HG02870 (cell line): Measurements from ENCODE around the gene RAB3C.
A peak's percentile ranks its signal among the peaks of the same experiment; 100 is the strongest.

Source experiments
- ATAC-seq: cut with Tn5 transposase; IDR thresholded peaks from one replicate; pipeline ENCODE4 v1.9.1; 2021; ENCODE audit warnings: mild to moderate bottlenecking, moderate library complexity; ENCODE audit not compliant: unreplicated experiment

RAB3C gene

DNA sequence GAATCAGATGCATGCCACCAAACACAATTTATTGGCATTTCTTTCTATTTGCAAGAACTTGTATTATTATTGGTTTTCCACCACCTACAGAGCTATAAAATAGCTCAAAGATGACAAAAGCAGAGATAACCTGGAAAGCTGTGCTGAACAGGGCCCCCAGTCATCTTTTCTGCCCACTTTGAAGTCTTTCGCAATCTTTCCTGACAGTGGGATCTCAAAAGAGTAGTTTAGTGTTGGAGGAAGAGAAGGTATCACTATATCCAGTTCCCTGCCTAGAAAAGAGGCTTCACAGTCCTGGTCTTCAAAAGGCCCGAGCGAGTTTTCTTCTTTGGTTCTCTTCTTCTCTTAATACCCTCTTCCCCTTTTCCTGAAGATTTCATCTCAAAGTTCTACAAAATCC is 231.0 kb downstream of the RAB3C start:
- ATAC-seq: no peak

DNA sequence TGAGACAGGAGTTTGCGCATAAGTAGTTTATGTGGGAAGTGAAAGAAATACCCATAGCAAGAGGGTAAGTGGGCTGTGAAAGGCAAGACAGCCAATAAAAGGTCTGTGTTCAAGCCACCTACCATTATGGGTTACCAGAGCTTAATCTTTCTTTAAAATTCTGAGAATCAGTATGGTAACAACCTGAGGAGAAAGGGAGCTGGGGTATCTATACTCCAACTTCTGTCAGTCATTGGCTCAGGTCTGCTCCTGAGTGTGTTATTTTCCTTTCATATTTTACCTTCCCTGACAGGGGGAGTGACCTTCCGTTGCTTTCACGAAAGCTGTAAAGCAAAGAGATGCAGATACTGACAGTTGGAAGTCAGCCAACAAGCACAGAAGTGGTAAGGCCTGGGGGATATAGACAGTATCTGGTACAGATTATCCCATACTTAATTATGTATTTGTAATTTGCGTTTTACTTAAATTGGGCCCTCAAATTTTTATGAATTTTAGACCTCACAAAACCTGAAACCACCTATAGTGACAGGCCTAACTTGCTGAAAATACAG is 233.4 kb downstream of the RAB3C start:
- no peak for ATAC-seq

DNA sequence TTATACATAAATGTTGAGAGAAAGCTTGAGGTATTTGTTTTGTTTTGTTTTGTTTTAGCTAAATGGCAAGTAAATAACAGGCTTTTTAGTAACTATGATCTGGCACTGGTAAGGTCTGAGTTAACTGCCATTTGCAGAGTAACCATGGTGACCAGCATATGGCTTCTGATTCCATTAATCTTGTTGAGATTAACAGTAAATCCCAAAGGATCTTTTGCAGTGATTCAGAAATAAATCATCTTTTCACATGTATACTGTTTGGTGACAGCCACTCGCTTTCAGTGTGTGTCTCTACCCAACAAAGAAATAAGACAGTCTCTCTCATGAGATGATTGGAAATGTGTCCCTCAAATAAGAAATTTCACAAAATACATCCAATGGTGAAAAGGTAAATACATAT is 235.6 kb downstream of the RAB3C start:
- no peak for ATAC-seq

DNA sequence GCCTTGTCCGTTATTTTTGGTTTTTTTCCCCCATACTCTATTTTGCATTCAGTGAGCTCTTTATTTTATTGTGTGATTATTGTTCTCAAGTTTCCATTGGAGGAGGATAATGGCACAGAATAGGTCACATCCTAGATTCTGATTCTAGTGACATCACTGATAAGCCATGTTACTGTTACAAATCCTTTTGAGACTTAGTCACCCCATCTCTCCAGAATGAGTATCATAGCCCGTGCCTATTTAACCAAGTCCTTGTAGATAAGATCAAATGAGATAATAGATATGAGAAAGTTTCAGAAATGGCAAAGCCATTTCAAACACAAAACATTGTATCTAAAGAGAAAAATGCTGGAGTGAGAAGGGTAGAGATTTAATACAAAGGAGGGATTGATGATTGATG is 242.6 kb downstream of the RAB3C start:
- no peak for ATAC-seq

GRCh38 chr5:58825899-58826298 is 243.0 kb downstream of the RAB3C start:
- ATAC-seq: no peak

DNA sequence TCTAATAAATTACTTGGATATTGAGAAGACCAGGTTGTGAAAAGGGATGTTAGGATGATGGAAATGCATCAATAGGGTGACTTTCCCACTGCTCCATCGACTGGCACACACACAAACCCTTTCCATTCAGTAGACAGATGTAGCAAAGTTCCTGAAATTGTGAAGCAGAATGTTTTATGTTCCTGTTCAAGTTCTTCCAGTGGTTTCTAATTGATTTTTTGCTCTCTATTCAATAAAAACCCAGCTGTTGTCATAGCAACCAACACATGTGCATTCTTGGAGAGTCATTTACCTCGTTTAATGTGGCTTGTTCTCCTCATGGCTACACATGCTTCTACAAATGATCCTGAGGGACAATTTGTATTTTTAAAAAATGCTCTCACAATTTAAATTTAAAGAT is 244.6 kb downstream of the RAB3C start:
- ATAC-seq: no peak

DNA sequence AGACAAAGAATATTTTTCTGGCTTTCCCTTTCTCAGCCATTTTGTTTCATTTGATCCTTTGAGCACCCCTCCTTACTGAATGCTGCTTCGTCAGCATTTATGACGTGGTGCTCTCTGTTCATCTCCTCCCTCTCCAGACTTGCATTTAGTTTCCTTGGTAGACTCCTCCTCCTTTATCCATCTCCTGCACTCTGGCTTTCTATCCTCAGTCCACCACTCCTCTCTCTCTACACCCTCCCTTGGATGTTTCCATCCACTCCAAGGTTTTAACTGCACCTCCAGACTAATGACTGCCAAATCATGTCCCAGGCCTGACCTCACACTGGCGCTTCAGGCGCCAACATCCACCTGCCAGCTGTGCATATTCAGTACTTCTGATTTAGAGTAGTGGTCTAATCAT is 245.4 kb downstream of the RAB3C start:
- no peak for ATAC-seq

DNA sequence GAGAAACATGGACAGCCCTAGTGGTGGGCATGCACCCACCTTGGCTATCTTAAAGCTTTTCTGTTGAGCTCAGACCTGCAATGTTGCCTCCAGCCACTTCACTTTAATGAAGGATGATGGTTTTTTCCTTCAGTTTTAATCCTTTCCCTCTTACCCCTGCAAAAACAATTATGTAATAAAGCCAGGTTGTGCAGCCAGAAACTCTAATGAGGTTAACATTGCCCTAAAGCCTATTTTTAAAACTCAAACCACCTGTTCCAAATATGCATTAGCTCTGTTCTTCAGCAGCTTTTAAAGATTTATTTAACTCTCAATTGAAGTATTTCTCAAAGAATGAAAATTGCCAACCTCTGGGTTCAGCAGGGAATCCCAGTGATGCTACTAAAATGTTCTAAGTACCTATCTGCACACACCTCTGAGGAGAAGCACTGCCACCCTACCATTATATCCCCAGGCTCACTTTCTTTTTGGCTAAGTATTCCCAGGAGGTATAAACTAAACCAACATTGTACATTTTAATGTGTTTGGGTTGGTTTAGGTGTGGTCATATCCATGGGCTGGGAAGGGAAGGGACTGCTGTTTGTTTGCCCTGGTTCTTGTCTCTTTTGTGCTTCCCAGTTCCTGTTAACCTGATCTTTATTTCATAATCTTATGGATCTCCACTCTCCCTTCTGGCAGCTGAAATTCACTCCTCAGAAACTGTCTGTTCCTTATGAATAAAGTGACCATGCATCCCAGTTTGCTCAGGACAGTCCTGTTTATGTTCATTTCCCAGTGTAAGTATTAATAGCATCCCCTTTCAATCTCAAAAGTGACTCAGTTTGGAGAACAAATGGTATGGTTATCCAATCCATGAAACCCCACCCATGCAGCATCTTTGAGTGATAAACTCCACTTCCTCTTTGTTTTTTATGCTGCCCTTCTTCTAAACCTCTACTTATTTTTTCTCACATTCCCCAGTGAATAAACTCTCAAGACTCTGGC is 251.7 kb downstream of the RAB3C start:
- ATAC-seq: no peak

GRCh38 chr5:58836351-58836750 is 253.5 kb downstream of the RAB3C start:
- ATAC-seq: no peak

DNA sequence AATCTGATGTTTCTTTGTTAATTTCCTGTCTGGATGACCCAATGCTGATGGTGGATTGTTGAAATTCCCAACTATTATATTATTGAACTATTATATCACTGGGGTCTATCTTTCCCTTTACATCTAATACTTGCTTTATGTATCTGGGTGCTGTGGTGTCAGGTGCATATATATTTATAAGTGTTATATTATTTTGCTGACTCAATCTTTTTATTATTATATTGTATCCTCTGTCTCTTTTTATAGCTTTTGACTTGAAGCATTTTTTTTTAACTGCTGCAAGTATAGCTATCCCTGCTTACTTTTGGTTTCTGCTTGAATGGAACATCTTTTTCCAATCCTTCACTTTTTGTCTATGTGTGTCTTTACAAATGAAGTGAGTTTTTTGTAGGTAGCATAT is 255.9 kb downstream of the RAB3C start:
- ATAC-seq: no peak

- ATAC-seq: no peak
These were observed 260.0 kb downstream of the RAB3C start for GRCh38 chr5:58842852-58843251.

DNA sequence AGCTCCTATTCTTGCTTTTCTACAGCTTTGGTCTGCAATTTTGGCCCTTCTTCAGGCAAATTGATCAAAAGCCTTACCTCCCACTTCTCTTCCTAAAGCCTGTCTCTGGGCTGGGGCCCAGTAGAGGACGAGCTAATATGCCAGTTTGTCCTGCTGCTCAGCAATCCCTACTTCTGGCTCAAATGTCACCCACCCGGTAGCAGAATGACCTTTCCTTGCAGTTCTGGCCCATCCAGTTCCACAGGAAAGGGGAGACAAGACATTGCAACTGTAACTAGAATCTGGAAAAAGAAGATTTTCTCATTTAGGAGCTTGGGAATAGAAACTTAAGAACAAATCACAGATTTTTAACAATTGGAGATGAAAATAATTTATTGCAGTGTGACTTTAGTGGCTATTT is 261.5 kb downstream of the RAB3C start:
- ATAC-seq: no peak

- no peak for ATAC-seq
These were observed 264.2 kb downstream of the RAB3C start for GRCh38 chr5:58847041-58847440.

- no peak for ATAC-seq
These were observed 266.3 kb downstream of the RAB3C start for GRCh38 chr5:58849223-58849622.

- peak; percentile 72 for ATAC-seq
These were observed 267.2 kb downstream of the RAB3C start for GRCh38 chr5:58849921-58850667.

DNA sequence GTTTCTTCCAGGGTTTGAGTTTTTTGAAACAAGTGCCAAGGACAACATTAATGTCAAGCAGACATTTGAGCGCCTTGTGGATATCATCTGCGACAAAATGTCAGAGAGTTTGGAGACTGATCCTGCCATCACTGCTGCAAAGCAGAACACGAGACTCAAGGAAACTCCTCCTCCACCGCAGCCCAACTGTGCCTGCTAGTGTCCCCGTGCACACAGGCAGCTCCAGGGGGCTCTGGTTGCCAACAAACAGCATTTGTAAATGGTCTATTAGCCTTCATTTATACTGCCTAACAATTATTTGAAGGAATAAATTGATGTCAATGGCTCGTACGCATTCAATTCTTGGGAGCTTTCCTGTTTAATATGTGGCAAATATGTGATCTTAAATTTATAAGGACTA is 268.3 kb downstream of the RAB3C start:
- no peak for ATAC-seq

DNA sequence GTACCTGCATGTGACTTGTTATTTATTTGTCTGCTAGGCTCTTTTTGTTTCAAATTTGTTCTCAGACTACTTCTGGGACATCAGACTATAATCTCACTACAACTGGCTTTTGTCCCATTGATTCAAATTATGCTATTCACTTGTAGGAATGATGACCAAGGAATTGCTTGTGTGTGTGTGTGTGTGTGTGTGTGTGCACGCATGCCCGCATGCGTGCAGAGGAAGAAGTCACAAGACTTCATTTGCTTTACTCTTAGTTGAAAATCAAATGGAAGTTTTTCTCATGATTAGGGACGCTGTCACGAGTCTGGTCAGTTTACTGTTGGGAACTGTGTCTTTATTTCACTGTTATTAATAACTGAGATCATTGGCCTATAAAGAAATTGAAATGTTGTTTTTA is 268.7 kb downstream of the RAB3C start:
- ATAC-seq: no peak

DNA sequence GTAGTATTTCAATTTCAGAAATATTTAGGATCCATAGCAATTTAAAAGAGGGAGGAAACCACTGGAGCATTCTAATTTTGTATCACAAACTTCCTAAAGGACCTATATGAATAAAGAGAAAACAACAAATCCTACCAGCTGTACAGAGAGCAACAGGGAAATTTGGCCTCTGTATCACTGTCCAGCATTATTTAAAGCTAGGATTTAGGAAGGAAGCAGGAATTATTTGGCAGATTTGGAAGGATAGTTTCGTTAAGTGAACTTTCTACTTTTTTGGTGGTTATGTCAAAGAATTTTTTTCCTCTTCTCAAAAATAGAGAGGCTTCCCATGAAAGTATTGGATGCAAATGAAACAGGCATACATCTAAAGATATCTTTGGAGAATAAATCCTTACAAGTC is 269.7 kb downstream of the RAB3C start:
- ATAC-seq: no peak

DNA sequence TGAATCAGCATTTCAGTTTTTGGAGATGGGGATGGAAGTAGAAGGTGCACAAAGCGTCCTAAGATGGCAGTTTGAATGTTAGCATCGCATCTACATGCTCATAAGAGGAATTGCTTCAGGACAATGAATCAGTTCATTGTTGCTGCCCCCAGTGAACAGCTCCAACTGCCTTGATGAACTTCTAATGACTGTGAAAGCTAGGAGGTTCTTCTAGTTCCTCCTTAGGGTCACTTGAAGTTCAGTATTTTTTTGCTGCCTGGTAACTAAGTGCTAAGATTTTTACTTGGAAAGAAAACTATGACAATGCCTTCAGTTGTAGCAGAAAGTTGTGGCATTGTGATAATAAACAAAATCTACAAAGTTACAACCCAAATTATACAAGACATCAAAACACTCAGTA is 271.6 kb downstream of the RAB3C start:
- ATAC-seq: no peak

DNA sequence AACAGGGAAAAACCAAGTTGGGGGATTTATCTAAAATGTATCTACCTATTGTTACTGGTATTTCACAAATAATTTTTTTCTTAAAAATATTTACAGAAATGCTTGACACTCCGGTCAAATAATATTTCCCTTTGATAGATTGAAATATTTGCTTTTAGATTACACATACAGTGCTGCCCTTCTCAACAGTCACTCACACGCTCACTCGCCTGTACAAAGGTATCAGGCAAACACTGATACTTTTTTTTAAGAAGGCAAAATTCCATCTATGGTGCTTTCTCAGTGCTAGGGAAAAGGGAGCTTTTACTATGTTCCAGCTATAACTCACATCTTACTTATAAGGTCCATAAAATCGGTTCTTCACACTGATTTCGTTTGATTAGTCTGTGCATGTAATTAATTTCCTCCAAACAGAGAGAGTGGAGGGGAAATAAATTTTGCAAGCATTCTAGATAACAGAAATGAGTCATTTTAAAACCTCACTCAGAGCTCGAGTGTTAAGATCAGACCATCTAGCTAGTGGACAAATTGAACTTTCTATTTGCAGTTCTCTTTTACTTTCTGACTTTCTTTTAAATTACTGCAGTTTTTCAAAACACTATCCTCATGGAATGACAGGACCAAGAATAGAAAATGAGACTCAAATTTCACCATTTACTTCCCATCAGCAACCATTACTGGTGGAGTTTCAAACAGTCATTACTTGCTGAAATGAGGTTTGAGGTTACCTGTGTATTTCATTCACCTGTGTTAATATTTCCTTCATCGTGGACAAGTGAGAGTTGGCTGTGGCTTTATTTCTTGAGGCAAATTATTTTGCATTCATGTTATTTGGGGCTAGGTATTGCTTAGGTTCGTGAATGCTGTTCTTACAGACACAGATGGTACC is 273.2 kb downstream of the RAB3C start:
- peak; percentile 78 for ATAC-seq

DNA sequence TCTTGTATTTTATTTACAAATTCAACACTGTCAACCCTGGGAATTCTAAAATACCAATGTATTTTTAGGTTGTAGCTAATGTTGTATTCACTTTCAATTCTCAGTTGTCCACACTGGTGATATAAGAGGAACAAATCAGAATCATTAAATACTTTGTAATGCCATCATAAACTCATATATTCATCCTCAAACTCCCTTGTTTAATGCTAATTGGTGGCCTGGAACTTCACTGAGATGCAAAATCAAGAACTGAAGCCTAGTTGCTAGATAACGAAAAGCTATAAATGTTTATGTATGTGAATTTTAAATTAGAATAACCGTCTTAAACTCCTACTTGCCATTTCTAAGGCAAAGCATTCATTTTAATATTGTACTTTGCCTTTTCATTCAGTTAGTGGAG is 274.7 kb downstream of the RAB3C start:
- ATAC-seq: no peak
